NCI-H1417 treated with DMSO at 0.1 percent for 48 hours (cell line): Measurements from ENCODE around the gene ASAP2.

Experiments used
- DNase-seq: peaks from one replicate; lab custom pipeline; 2025; lab: John Stamatoyannopoulos, UW

Gene ASAP2

GRCh38 chr2:9231291-9232165 is 24.9 kb downstream of the ASAP2 start:
- DNase-seq, result no peak

- no peak for DNase-seq
These were observed 25.5 kb downstream of the ASAP2 start for GRCh38 chr2:9232166-9232479.

- DNase-seq, result no peak
These were observed 26.3 kb downstream of the ASAP2 start for GRCh38 chr2:9232886-9233285.

- no peak for DNase-seq
These were observed 28.1 kb downstream of the ASAP2 start for GRCh38 chr2:9234680-9235146.

GRCh38 chr2:9235147-9236044 is 28.8 kb downstream of the ASAP2 start:
- no peak for DNase-seq

GRCh38 chr2:9236045-9236344 is 29.4 kb downstream of the ASAP2 start:
- no peak for DNase-seq

GRCh38 chr2:9236867-9237266 is 30.3 kb downstream of the ASAP2 start:
- no peak for DNase-seq

GRCh38 chr2:9237831-9238230 is 31.2 kb downstream of the ASAP2 start:
- no peak for DNase-seq

- no peak for DNase-seq
These were observed 32.1 kb downstream of the ASAP2 start for GRCh38 chr2:9238591-9239326.

GRCh38 chr2:9239616-9240015 is 33.0 kb downstream of the ASAP2 start:
- DNase-seq, result no peak

GRCh38 chr2:9240745-9241144 is 34.1 kb downstream of the ASAP2 start:
- no peak for DNase-seq

GRCh38 chr2:9241233-9241632 is 34.6 kb downstream of the ASAP2 start:
- no peak for DNase-seq

- DNase-seq, result no peak
These were observed 36.7 kb downstream of the ASAP2 start for GRCh38 chr2:9243357-9243756.

- DNase-seq, result no peak
These were observed 38.5 kb downstream of the ASAP2 start for GRCh38 chr2:9244985-9245544.

GRCh38 chr2:9247177-9247576 is 40.6 kb downstream of the ASAP2 start:
- DNase-seq, result no peak

GRCh38 chr2:9247786-9248185 is 41.2 kb downstream of the ASAP2 start:
- no peak for DNase-seq

GRCh38 chr2:9248363-9248762 is 41.8 kb downstream of the ASAP2 start:
- no peak for DNase-seq

- DNase-seq, result no peak
These were observed 42.6 kb downstream of the ASAP2 start for GRCh38 chr2:9249020-9249800.

- no peak for DNase-seq
These were observed 43.5 kb downstream of the ASAP2 start for GRCh38 chr2:9250091-9250490.

GRCh38 chr2:9250498-9251153 is 44.0 kb downstream of the ASAP2 start:
- no peak for DNase-seq
